Nephron progenitor cell (in vitro differentiated cells): ENCODE results near the gene ATAD5.

Experiments
- DNase-seq: peaks from one replicate; pipeline ENCODE4 v3.0.0; 2021
- H3K27ac Mint-ChIP-seq: 2 replicates; pipeline ENCODE4 v1.8.0; 2021; ENCODE audit warnings: mild to moderate bottlenecking, moderate library complexity, mixed read lengths
- H3K27me3 Mint-ChIP-seq: 2 replicates; pipeline ENCODE4 v1.8.0; 2021; ENCODE audit warnings: mild to moderate bottlenecking, low read depth, mixed read lengths; ENCODE audit not compliant: poor library complexity
- H3K36me3 Mint-ChIP-seq: 2 replicates; pipeline ENCODE4 v1.8.0; 2021; ENCODE audit warnings: low read depth, mixed read lengths
- H3K4me1 Mint-ChIP-seq: 2 replicates; pipeline ENCODE4 v1.8.0; 2021; ENCODE audit warnings: mixed read lengths
- H3K4me3 Mint-ChIP-seq: 2 replicates; pipeline ENCODE4 v1.8.0; 2021; ENCODE audit warnings: mild to moderate bottlenecking, moderate library complexity, mixed read lengths
- H3K9me3 Mint-ChIP-seq: 2 replicates; pipeline ENCODE4 v1.8.0; 2021; ENCODE audit warnings: mild to moderate bottlenecking, moderate library complexity, mixed read lengths
- TF ChIP-seq, protein P1 (sequence below): fragments of 200-600 bp; sonication (generic); IDR thresholded peaks from 2 replicates; pipeline ENCODE4 v1.5.0; 2021; ENCODE audit warnings: antibody characterized with exemption

The ATAD5 gene

DNA sequence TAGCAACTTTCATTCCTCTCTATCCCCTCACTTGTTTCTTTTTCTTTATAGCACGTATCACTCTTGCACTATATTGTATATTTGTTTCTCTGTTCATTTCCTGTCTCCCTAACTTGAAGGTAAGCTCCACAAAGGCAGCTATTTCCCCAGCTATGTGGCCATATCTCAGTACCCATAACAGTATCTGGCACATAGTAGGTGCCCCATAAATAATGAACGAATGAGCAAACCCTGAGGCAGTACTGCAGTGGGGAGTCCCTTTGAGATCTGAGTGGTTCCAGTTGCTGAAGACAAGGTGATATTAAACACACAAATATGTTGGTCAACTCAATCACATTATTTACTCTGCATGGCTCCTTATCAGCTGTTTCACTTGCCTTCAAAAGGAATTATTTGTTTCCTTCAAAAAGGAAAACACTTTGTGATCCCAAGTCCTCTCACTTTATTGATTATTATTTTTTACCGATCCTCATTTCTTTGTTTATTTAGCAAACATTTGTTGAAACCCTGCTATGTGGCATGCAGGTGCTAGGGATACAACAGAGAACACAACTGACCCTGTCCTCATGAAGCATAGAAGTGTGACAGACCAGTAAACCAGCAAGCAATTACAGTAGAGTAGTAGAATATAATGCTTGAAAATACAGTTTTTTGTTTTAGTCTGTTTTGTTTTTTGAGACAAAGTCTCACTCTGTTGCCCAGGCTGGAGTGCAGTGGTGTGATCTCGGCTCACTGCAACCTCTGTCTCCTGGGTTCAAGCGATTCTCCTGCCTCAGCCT is 84.3 kb downstream of the ATAD5 start:
- Mint-ChIP-seq H3K36me3 (peaks cover 5% of the 10 kb centered on the region), H3K27ac (no peak overlapping the region), H3K4me3 (no peak overlapping the region), H3K9me3 (peaks cover 4% of the 10 kb centered on the region), H3K4me1 (no peaks in the 10 kb centered on the region), H3K27me3 (peaks cover 68% of the 10 kb centered on the region)
- TF ChIP-seq, protein P1, sequence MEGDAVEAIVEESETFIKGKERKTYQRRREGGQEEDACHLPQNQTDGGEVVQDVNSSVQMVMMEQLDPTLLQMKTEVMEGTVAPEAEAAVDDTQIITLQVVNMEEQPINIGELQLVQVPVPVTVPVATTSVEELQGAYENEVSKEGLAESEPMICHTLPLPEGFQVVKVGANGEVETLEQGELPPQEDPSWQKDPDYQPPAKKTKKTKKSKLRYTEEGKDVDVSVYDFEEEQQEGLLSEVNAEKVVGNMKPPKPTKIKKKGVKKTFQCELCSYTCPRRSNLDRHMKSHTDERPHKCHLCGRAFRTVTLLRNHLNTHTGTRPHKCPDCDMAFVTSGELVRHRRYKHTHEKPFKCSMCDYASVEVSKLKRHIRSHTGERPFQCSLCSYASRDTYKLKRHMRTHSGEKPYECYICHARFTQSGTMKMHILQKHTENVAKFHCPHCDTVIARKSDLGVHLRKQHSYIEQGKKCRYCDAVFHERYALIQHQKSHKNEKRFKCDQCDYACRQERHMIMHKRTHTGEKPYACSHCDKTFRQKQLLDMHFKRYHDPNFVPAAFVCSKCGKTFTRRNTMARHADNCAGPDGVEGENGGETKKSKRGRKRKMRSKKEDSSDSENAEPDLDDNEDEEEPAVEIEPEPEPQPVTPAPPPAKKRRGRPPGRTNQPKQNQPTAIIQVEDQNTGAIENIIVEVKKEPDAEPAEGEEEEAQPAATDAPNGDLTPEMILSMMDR: no peak
- DNase-seq: no peak

DNA sequence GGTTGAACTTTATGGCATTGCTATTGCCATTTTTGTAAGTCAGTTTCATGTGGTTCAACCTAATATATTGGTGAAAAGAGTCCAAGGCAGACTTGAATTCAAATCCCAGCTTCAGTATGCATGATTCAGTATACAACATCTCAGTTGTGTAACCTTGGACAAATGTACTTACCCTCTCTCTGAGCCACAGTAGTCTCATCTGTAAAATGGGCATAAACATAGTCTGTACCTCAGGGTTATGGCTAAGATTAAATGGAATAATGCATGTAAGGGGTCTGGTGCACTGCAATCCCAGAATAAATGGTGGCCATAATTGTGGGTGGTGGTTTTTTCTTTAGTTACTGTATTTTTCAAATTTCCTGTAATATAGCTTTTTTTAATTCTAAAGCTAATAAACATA is 85.3 kb downstream of the ATAD5 start:
- Mint-ChIP-seq H3K36me3 (peaks cover 5% of the 10 kb centered on the region), H3K27me3 (peaks cover 73% of the 10 kb centered on the region), H3K4me3 (no peak overlapping the region), H3K27ac (no peak overlapping the region), H3K9me3 (peaks cover 4% of the 10 kb centered on the region), H3K4me1 (no peaks in the 10 kb centered on the region)
- DNase-seq: no peak
- TF ChIP-seq, protein P1: no peak

DNA sequence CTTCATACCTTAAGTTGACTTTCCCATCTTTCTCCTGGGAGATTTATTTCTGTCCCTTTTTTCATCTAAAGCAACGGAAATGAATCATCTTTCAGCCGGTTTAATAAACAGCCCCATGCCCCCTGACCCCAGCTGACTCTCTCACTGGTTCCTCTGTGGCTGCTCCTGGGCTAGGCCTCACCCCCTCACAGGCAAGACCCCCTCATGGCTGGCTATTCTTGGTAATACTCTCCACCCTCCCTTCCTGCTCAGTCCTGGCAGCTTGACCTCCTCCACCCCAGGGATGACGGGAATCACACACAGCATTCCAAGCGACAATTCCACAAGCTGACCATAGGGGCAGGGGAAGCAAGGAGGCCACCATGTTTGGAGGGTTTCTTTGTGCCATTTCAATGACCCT is 88.5 kb downstream of the ATAD5 start:
- peaks cover 96% of the 10 kb centered on the region for H3K27me3 Mint-ChIP-seq
- peaks cover 4% of the 10 kb centered on the region for H3K9me3 Mint-ChIP-seq
- peak; percentile 10 for DNase-seq
- TF ChIP-seq, protein P1: peak; percentile 9
- H3K36me3 Mint-ChIP-seq: peaks cover 5% of the 10 kb centered on the region
- no peak overlapping the region for H3K27ac Mint-ChIP-seq
- H3K4me1 Mint-ChIP-seq: peaks cover 5% of the 10 kb centered on the region
- no peak overlapping the region for H3K4me3 Mint-ChIP-seq

DNA sequence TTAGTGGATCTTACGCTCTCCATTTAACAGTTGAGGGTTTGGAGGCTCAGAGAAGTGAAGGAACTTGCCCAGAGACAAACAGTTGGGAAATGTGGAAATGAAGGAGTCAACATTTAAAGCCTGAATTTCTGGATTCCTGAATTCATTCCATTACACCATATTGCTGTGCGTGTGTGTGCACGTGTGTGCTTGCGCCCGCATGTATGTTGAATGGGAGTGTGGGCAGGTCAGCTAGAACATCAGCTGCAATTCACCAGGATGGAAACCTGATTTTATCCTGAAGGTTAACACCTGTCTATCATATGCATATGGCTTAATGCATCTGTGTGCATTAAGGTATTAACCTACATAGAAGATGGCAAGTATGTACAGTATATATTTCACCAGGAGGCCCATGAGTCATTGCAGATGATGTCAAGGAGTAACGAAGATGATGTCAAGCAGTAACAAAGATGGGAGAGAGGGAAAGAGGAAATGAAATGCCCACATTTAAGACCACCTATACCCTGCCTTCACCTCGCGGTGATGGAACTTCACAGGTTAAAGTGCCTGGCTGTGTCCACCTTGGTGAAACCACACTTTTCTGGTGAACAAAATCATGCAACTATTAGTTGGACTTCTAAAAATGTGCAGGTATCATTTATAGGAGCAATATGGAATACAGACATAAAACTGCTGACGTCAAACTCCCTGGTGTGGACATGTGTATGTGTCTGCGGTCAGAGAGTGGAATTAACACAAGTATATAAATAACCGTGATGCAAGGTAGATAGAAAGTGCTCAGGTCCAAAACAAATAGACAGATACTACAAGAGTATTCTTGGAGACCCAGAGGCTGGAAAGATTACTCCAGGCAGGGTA is 89.1 kb downstream of the ATAD5 start:
- TF ChIP-seq, protein P1: peak; percentile 0
- H3K9me3 Mint-ChIP-seq: peaks cover 4% of the 10 kb centered on the region
- peaks cover 96% of the 10 kb centered on the region for H3K27me3 Mint-ChIP-seq
- peak overlapping the region; percentile 74 for H3K4me3 Mint-ChIP-seq
- H3K4me1 Mint-ChIP-seq: peaks cover 5% of the 10 kb centered on the region
- peaks cover 5% of the 10 kb centered on the region for H3K36me3 Mint-ChIP-seq
- no peak for DNase-seq
- H3K27ac Mint-ChIP-seq: no peak overlapping the region

DNA sequence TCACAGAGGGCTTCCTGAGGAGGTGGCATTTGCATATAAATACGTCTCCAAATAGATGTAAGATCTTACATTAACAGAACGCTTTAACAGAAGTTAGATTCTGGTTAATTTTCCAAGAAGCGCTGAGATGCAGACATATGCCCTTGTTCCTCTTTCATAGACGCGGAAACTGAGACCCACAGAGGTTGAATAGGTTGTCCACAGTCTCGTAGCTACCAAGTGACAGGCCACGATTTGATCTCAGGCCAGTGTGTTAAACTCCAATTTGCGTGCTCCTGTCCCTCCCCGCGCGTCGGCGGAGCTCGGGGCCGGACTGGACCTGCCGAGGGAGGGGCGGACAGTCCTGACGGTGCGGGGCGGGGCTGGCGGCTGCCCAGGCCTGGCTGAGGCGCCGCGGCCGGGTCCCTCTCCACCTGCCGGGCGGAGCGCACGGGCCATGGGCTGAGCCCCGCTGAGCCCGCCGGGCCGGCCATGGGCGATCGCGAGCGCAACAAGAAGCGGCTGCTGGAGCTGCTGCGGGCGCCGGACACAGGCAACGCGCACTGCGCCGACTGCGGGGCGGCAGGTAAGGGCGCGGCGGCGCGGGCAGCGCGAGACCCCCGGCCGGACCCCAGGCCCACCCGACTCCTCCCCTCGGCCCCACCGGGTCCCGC is 89.9 kb downstream of the ATAD5 start, which contains the start of gene ADAP2:
Gene ADAP2, plus strand, starts transcription at position 402 of the 653 bp plus-strand sequence. Its CDS starts 70 bp downstream, at position 472.
- TF ChIP-seq, protein P1: no peak
- Mint-ChIP-seq H3K4me1 (peaks cover 5% of the 10 kb centered on the region), H3K36me3 (peaks cover 5% of the 10 kb centered on the region), H3K27me3 (peaks cover 97% of the 10 kb centered on the region), H3K9me3 (peaks cover 4% of the 10 kb centered on the region), H3K4me3 (peak within 1 kb of the TSS; percentile 81), H3K27ac (no peak within 1 kb of the TSS)
- peak; percentile 71 for DNase-seq
